NCI-H2196 (cell line): ENCODE measurements around the gene FPGS.
A peak's percentile ranks its signal among the peaks of the same experiment; 100 is the strongest.

Experiments
- DNase-seq: peaks from one replicate; lab custom pipeline; 2025; ENCODE audit not compliant: unreplicated experiment; lab: John Stamatoyannopoulos, UW

FPGS gene

GRCh38 chr9:127786773-127787104 lies 15.9 kb upstream of the FPGS start:
- DNase-seq = no peak

GRCh38 chr9:127788337-127789011 lies 14.2 kb upstream of the FPGS start:
- no peak for DNase-seq

- DNase-seq = no peak
Observed at GRCh38 chr9:127789179-127789578, 13.5 kb upstream of the FPGS start.

GRCh38 chr9:127790094-127790855 lies 12.4 kb upstream of the FPGS start:
- no peak for DNase-seq

GRCh38 chr9:127791085-127791484 lies 11.6 kb upstream of the FPGS start:
- DNase-seq = no peak

GRCh38 chr9:127792417-127793031 lies 10.2 kb upstream of the FPGS start:
- no peak for DNase-seq

GRCh38 chr9:127793093-127793708 lies 9.5 kb upstream of the FPGS start:
- DNase-seq = no peak

GRCh38 chr9:127794001-127794791 lies 8.5 kb upstream of the FPGS start:
- no peak for DNase-seq

GRCh38 chr9:127796225-127796813 lies 6.4 kb upstream of the FPGS start:
- DNase-seq = peak; percentile 66

- DNase-seq = peak; percentile 29
Observed at GRCh38 chr9:127796852-127797370, 5.8 kb upstream of the FPGS start.

- peak; percentile 43 for DNase-seq
Observed at GRCh38 chr9:127801955-127802575, 617 bp upstream of the FPGS start.

GRCh38 chr9:127803507-127804352 lies 1.0 kb downstream of the FPGS start:
- peak; percentile 41 for DNase-seq

GRCh38 chr9:127805620-127806019 lies 2.9 kb downstream of the FPGS start:
- DNase-seq = no peak

GRCh38 chr9:127806871-127807270 lies 4.2 kb downstream of the FPGS start:
- no peak for DNase-seq

- DNase-seq = no peak
Observed at GRCh38 chr9:127808347-127809001, 5.8 kb downstream of the FPGS start.

GRCh38 chr9:127809002-127809539 lies 6.4 kb downstream of the FPGS start:
- no peak for DNase-seq

- peak; percentile 72 for DNase-seq
Observed at GRCh38 chr9:127809540-127810377, 7.1 kb downstream of the FPGS start.
